NCI-H146 (cell line): ENCODE data around the gene GJD2.

ENCODE experiments used
- DNase-seq: peaks from one replicate; lab custom pipeline; 2025; lab: John Stamatoyannopoulos, UW

The GJD2 gene

GRCh38 chr15:34724481-34724880 lies 30.3 kb downstream of the GJD2 start:
- DNase-seq = no peak

GRCh38 chr15:34722439-34722836 lies 32.4 kb downstream of the GJD2 start:
- DNase-seq = no peak

- peak; percentile 21 for DNase-seq
Measured at GRCh38 chr15:34721802-34722438, 32.9 kb downstream of the GJD2 start.

- DNase-seq = no peak
Measured at GRCh38 chr15:34721157-34721801, 33.5 kb downstream of the GJD2 start.

- DNase-seq = no peak
Measured at GRCh38 chr15:34719695-34720094, 35.1 kb downstream of the GJD2 start.

GRCh38 chr15:34718681-34719665 lies 35.8 kb downstream of the GJD2 start:
- no peak for DNase-seq

- DNase-seq = no peak
Measured at GRCh38 chr15:34717729-34718128, 37.1 kb downstream of the GJD2 start.

- no peak for DNase-seq
Measured at GRCh38 chr15:34716111-34716510, 38.7 kb downstream of the GJD2 start.

GRCh38 chr15:34714476-34715121 lies 40.2 kb downstream of the GJD2 start:
- DNase-seq = no peak

GRCh38 chr15:34713635-34714034 lies 41.2 kb downstream of the GJD2 start:
- no peak for DNase-seq

- no peak for DNase-seq
Measured at GRCh38 chr15:34709866-34710265, 44.9 kb downstream of the GJD2 start.

GRCh38 chr15:34708422-34708821 lies 46.4 kb downstream of the GJD2 start:
- peak; percentile 54 for DNase-seq

- no peak for DNase-seq
Measured at GRCh38 chr15:34701536-34701935, 53.3 kb downstream of the GJD2 start.
